A673 (cell line): ENCODE data around the gene LPIN2. TPM values are rescaled to one million over a fixed set of nuclear protein-coding genes. Genes with fewer than 3 reads are reported as not detected.

Experiments used
- BruUV-seq: library from RNA; stranded (reverse); fragments of 400-500 nt; replicated peaks from 2 replicates; lab custom pipeline; 2021; lab: Mats Ljungman, UMichigan
- CTCF ChIA-PET: fragments of 300-600 bp; sonication (Branson Sonifier 250); formaldehyde crosslinking; loops from one replicate; lab custom pipeline; 2022; ENCODE audit warnings: antibody characterized with exemption; lab: Charles Lee
- POLR2A ChIA-PET: fragments of 300-600 bp; sonication (Branson Sonifier 250); formaldehyde crosslinking; loops from one replicate; lab custom pipeline; 2022; ENCODE audit warnings: antibody characterized with exemption; ENCODE audit not compliant: low non-redundant PET; lab: Charles Lee
- DNase-seq: peaks from one replicate; pipeline ENCODE4 v3.0.0-alpha.2; 2015; ENCODE audit warnings: low spot score
- H3K27ac ChIP-seq: fragments of 200-600 bp; sonication (generic); 2 replicates; pipeline ENCODE4 v1.5.1; 2016; ENCODE audit warnings: mixed run types, low read depth, mild to moderate bottlenecking, mixed read lengths, antibody characterized with exemption, low read length; ENCODE audit not compliant: poor library complexity, severe bottlenecking
- H3K27me3 ChIP-seq: fragments of 200-600 bp; sonication (generic); replicated peaks from 2 replicates; pipeline ENCODE4 v1.6.1; 2017; ENCODE audit warnings: mixed run types, low read depth, mild to moderate bottlenecking, mixed read lengths, antibody characterized with exemption, low read length; ENCODE audit not compliant: insufficient read depth, poor library complexity
- H3K36me3 ChIP-seq: fragments of 200-600 bp; sonication (generic); 2 replicates; pipeline ENCODE4 v1.6.1; 2016; ENCODE audit warnings: mixed run types, mild to moderate bottlenecking, mixed read lengths, antibody characterized with exemption, low read length; ENCODE audit not compliant: insufficient read depth, poor library complexity, severe bottlenecking
- H3K4me1 ChIP-seq: fragments of 200-600 bp; sonication (generic); 2 replicates; pipeline ENCODE4 v1.6.1; 2017; ENCODE audit warnings: mixed run types, mild to moderate bottlenecking, mixed read lengths, antibody characterized with exemption, low read length; ENCODE audit not compliant: insufficient read depth, poor library complexity, severe bottlenecking
- H3K4me3 ChIP-seq: fragments of 200-600 bp; sonication (generic); 2 replicates; pipeline ENCODE4 v1.5.1; 2016; ENCODE audit warnings: low read depth, mixed run types, mild to moderate bottlenecking, mixed read lengths, low read length; ENCODE audit not compliant: poor library complexity, severe bottlenecking
- H3K9me3 ChIP-seq: fragments of 200-600 bp; sonication (generic); 2 replicates; pipeline ENCODE4 v1.6.1; 2016; ENCODE audit warnings: mixed run types, low read depth, mild to moderate bottlenecking, mixed read lengths, antibody characterized with exemption, low read length; ENCODE audit not compliant: poor library complexity, severe bottlenecking
- EZH2 ChIP-seq: fragments of 200-600 bp; sonication (generic); IDR thresholded peaks from 2 replicates; pipeline ENCODE4 v1.6.1; 2017; ENCODE audit warnings: borderline replicate concordance, low read depth, mild to moderate bottlenecking, mixed read lengths, antibody characterized with exemption, low read length; ENCODE audit not compliant: poor library complexity, severe bottlenecking
- intact Hi-C: fragments of 100-400 bp; cut with micrococcal nuclease; formaldehyde crosslinking; loops from one replicate; pipeline ENCODE4 v1.10.0; 2022; ENCODE audit not compliant: unreplicated experiment
- total RNA-seq: library from RNA; stranded (reverse); gene quantifications from 2 replicates; pipeline ENCODE4 v1.2.3, GENCODE V29; 2021
- TF ChIP-seq, protein P1 (sequence below): fragments of 300-800, 200-600 bp; sonication (generic); conservative IDR thresholded peaks from 2 replicates; pipeline ENCODE4 v1.5.1; 2017; ENCODE audit warnings: low read depth, mild to moderate bottlenecking, antibody characterized with exemption, low read length, moderate library complexity, mixed read lengths

The LPIN2 gene
- total RNA-seq, 1 experiment from 2014 or later = 22.5 TPM

DNA sequence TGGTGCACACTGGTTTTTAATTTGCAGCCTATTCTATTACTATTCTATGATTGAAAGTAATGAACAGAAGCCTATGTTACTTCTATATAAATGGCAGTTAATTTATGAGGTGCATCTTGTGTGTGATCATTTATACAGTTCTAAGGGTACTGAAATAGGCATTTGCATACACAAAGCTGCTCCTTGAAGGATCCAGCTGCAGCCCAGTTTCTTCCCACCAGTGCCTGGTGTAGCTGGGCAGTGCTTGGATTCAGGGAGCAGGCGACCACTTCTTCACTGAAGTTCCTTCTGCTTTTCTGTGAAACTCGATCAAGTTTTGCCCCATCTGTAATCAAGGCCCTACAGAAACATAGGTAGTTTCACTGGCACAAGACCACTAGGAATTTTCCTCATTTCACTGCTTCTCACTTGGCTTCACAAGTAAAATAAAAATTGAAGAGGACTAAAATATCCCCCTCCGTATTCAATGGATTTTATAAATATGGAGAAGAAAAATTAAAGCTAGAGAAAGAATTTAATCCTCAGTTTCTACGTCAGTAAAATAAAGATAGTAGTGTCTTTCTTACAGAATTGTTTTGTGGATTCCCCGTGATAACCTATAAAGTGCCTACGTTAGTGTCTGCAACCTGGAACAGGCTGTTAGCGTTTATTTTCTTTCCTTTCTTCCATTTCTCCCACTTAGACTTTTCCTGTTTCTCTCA, 1.7 kb upstream of the LPIN2 start:
- Histone ChIP-seq H3K36me3 (peaks cover 9% of the 10 kb centered on the region), H3K9me3 (no peaks in the 10 kb centered on the region), H3K27ac (no peak overlapping the region), H3K4me3 (no peak overlapping the region), H3K4me1 (peaks cover 44% of the 10 kb centered on the region), H3K27me3 (no peaks in the 10 kb centered on the region)
- TF ChIP-seq, protein P1, sequence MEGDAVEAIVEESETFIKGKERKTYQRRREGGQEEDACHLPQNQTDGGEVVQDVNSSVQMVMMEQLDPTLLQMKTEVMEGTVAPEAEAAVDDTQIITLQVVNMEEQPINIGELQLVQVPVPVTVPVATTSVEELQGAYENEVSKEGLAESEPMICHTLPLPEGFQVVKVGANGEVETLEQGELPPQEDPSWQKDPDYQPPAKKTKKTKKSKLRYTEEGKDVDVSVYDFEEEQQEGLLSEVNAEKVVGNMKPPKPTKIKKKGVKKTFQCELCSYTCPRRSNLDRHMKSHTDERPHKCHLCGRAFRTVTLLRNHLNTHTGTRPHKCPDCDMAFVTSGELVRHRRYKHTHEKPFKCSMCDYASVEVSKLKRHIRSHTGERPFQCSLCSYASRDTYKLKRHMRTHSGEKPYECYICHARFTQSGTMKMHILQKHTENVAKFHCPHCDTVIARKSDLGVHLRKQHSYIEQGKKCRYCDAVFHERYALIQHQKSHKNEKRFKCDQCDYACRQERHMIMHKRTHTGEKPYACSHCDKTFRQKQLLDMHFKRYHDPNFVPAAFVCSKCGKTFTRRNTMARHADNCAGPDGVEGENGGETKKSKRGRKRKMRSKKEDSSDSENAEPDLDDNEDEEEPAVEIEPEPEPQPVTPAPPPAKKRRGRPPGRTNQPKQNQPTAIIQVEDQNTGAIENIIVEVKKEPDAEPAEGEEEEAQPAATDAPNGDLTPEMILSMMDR = no peak
- no peak for TF ChIP-seq EZH2
- BruUV-seq = no TSS peak
- intact Hi-C loops = loop anchor here (5.0 kb wide), 1 partner anchor 233 kb away; the partner anchor contains the start of gene MYL12A
- ChIA-PET POLR2A (interaction anchor here (0.6 kb wide), 1 partner anchor 203 kb away, joined by 3 read pairs; no protein-coding TSS in a partner anchor), CTCF (no interaction called here)
- DNase-seq = no peak

DNA sequence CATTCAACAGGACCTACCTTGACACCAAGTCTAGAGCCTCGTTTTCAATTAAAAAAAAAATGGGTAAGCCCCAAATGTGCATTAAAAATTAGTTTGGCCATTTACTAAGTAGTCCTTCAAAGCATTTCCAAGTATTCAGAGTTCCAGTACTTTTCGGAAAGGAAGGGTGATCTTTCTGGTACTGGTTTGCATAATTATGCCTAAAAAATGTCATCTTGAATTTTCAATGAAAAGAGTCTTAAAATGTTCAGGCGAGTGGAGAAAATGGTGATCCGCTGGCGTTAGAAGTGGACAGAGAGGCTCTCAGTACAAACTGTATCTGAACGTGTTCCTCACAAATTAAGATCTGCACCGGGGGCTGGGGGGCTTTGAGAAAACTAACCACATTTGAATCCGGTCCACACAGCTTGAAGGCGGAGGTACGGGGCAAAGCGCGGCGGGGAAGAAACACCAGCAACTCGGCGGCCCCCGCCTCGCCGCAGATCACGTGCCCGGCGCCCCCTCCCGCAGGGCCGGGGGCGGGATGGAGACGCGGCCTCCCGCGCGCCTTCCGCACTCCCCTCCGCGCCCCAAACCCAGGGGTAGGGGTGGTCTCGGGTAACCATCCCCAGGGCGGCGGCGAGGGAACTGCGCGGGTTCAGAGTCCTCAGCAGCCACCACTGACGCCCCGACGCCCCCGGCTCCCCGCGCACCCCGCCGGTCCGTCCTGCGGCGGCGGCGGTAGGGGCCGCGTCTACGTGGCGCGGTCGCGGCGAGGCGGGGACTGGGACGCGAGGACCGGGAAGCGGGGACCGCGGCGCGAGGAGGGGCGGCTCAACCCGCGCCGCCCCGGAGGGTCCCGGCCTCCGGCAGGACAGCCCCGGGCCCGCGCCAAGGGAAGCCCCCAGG, 564 bp downstream of the LPIN2 start:
- peak overlapping the region; percentile 90 for H3K27ac ChIP-seq
- CTCF ChIA-PET = interaction anchor here (0.6 kb wide), 1 partner anchor 139 kb away, joined by 3 read pairs; no protein-coding TSS in a partner anchor
- POLR2A ChIA-PET = interaction anchor here (0.7 kb wide), 1 partner anchor 737 kb away, joined by 4 read pairs; no protein-coding TSS in a partner anchor

DNA sequence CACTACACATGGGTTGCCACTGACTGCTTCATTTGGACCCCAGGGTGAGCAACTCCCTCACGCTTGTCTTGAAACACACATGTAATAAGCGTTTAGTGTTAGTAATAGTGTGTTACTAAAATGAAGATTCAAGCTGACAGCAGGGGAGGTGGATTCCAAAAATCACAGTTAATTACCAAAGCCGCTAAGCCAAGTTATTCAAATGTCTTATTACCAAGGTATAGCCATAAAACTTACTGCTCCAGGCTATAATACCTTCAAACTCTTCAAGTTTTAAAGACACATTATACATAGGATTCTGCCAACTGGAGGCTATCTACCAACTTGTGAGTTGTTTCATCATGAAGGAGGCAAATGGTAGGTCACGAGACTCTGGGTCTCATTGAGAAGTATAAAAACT, 2.9 kb downstream of the LPIN2 start:
- intact Hi-C loops = loop anchor here (5.0 kb wide), 1 partner anchor 237 kb away; the partner anchor contains the start of gene MYL12A
- Histone ChIP-seq H3K36me3 (peaks cover 15% of the 10 kb centered on the region), H3K9me3 (no peaks in the 10 kb centered on the region), H3K4me1 (peaks cover 22% of the 10 kb centered on the region), H3K27me3 (no peaks in the 10 kb centered on the region), H3K4me3 (no peak overlapping the region), H3K27ac (no peak overlapping the region)
- no TSS peak for BruUV-seq
- CTCF ChIA-PET = no interaction called here
- POLR2A ChIA-PET = no interaction called here
- no peak for DNase-seq
- no peak for TF ChIP-seq EZH2
- TF ChIP-seq, protein P1 = no peak

More for the DNA sequence above, 564 bp downstream of the LPIN2 start:
- BruUV-seq = no TSS peak
- no peaks in the 10 kb centered on the region for H3K9me3 ChIP-seq
- H3K36me3 ChIP-seq = peaks cover 9% of the 10 kb centered on the region
- peak overlapping the region; percentile 85 for H3K4me3 ChIP-seq
- H3K27me3 ChIP-seq = no peaks in the 10 kb centered on the region
- peak; percentile 51 for DNase-seq
- H3K4me1 ChIP-seq = peaks cover 44% of the 10 kb centered on the region
- TF ChIP-seq, protein P1 = no peak
- TF ChIP-seq EZH2 = no peak
- intact Hi-C loops = loop anchor here (5.0 kb wide), 1 partner anchor 235 kb away; the partner anchor contains the start of gene MYL12A
